Measurements from ENCODE around the gene EXOC6. TPM values are rescaled to one million over a fixed set of nuclear protein-coding genes. Genes with fewer than 3 reads are reported as not detected.

EXOC6 gene
- total RNA-seq, 4 donors from 2014 or later, result 9.8 to 25.9 (median 10.9) TPM

GRCh38 chr10:92873029-92873428, 24.7 kb downstream of the EXOC6 start:
- DNase-seq (ENCODE audit: low spot score) (no peak), ATAC-seq (ENCODE audit: low FRiP score) (no peak)
- no peak for TF ChIP-seq CTCF (IDR thresholded peaks at IDR 0.05)

GRCh38 chr10:92876509-92877036, 28.3 kb downstream of the EXOC6 start:
- ATAC-seq (ENCODE audit: low FRiP score) (no peak), DNase-seq (ENCODE audit: low spot score) (no peak)
- TF ChIP-seq CTCF (IDR thresholded peaks at IDR 0.05), result no peak

- DNase-seq (ENCODE audit: low spot score) (no peak), ATAC-seq (ENCODE audit: low FRiP score) (no peak)
- TF ChIP-seq CTCF (IDR thresholded peaks at IDR 0.05), result no peak
Measured at GRCh38 chr10:92880233-92880861, 32.0 kb downstream of the EXOC6 start.

GRCh38 chr10:92880917-92881316, 32.6 kb downstream of the EXOC6 start:
- TF ChIP-seq CTCF (IDR thresholded peaks at IDR 0.05), result no peak
- DNase-seq (ENCODE audit: low spot score), result no peak
- ATAC-seq (ENCODE audit: low FRiP score), result no peak

- ATAC-seq (ENCODE audit: low FRiP score) (no peak), DNase-seq (ENCODE audit: low spot score) (no peak)
- TF ChIP-seq CTCF (IDR thresholded peaks at IDR 0.05), result no peak
Measured at GRCh38 chr10:92886334-92886961, 38.1 kb downstream of the EXOC6 start.

GRCh38 chr10:92890471-92890870, 42.2 kb downstream of the EXOC6 start:
- DNase-seq (ENCODE audit: low spot score) (no peak), ATAC-seq (ENCODE audit: low FRiP score) (no peak)
- TF ChIP-seq CTCF (IDR thresholded peaks at IDR 0.05), result no peak

All from omental fat pad (tissue), 4 donors.